ENCODE measurements around the gene OTUD5. TPM values are rescaled to one million over a fixed set of nuclear protein-coding genes. Genes with fewer than 3 reads are reported as not detected.
"Not testable (repeated sequence)": the region's sequence is repeated elsewhere in the genome, so short reads cannot be mapped to it uniquely, and the experiment has no call there.

OTUD5 gene
- total and polyA plus RNA-seq, 7 donors = 22.4 to 41.4 (median 35.3) TPM

- no peaks in the 10 kb centered on the region for H3K27me3 ChIP-seq
- no peak overlapping the region for H3K4me3 ChIP-seq
- TF ChIP-seq POLR2A (IDR thresholded peaks at IDR 0.05) (no peak), POLR2AphosphoS5 (IDR thresholded peaks at IDR 0.05) (no peak), EP300 (IDR thresholded peaks at IDR 0.05) (no peak), CTCF (IDR thresholded peaks at IDR 0.05) (no peak)
- no peaks in the 10 kb centered on the region for H3K4me1 ChIP-seq
- H3K9me3 ChIP-seq = no peaks in the 10 kb centered on the region
- H3K36me3 ChIP-seq = peaks cover 0 to 50% (median 12%) of the 10 kb centered on the region in 4 donors
- intact Hi-C loops (cut with DNase I) = no loop called here
- WGBS, 2 donors = 95 to 96% methylated on average over 10 of the region's 10 CpGs
- DNase-seq = no peak
- no peak overlapping the region for H3K27ac ChIP-seq
These were observed 23.8 kb upstream of the OTUD5 start for GRCh38 chrX:48981178-48981577.

GRCh38 chrX:48980341-48980740 is 22.9 kb upstream of the OTUD5 start:
- WGBS, 2 donors = 73 to 84% methylated on average over 6 to 8 of the region's 10 CpGs
- H3K4me3 ChIP-seq; DNase-seq; H3K27me3 ChIP-seq; H3K4me1 ChIP-seq; H3K9me3 ChIP-seq; H3K27ac ChIP-seq; intact Hi-C loops (cut with DNase I): not testable (repeated sequence)
- peaks cover 0 to 52% (median 12%) of the 10 kb centered on the region in 4 donors for H3K36me3 ChIP-seq

DNA sequence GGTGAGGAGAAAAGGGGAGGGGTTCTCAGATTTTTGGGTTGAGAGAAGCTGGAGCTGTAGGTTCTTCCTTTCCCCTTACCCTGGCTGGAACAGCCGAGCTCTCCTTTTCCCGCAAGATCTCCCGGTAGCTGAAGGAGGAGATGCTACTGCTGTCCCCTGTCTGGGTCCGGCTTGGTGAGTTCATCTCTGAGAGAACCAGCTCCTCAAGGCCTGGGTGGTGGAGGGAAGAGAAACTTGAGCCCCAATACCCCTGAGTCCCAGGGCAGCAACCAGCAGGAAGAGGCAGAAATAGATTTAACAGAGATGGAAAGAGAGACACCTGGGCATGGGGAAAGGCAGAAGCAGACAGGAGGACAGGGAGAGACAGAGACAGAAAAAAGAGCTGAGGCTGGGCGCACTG is 20.8 kb upstream of the OTUD5 start:
- no peaks in the 10 kb centered on the region for H3K4me1 ChIP-seq
- 92 to 97% methylated on average over 5 of the region's 5 CpGs for WGBS, 2 donors
- no peak for DNase-seq
- intact Hi-C loops (cut with DNase I) = no loop called here
- TF ChIP-seq CTCF (IDR thresholded peaks at IDR 0.05) (no peak), POLR2A (IDR thresholded peaks at IDR 0.05) (no peak), EP300 (IDR thresholded peaks at IDR 0.05) (no peak), POLR2AphosphoS5 (IDR thresholded peaks at IDR 0.05) (no peak)
- no peak overlapping the region for H3K4me3 ChIP-seq
- H3K27me3 ChIP-seq = no peaks in the 10 kb centered on the region
- no peak overlapping the region for H3K27ac ChIP-seq
- H3K9me3 ChIP-seq = no peaks in the 10 kb centered on the region
- H3K36me3 ChIP-seq = peaks cover 0 to 46% (median 11%) of the 10 kb centered on the region in 4 donors

- peaks cover 0 to 11% (median 2%) of the 10 kb centered on the region in 4 donors for H3K4me1 ChIP-seq
- H3K27me3 ChIP-seq = no peaks in the 10 kb centered on the region
- no peak for TF ChIP-seq CTCF (IDR thresholded peaks at IDR 0.05)
- TF ChIP-seq POLR2AphosphoS5 (IDR thresholded peaks at IDR 0.05) = no peak
- TF ChIP-seq EP300 (IDR thresholded peaks at IDR 0.05) = no peak
- DNase-seq = no peak
- no peaks in the 10 kb centered on the region for H3K9me3 ChIP-seq
- H3K36me3 ChIP-seq = peaks cover 0 to 25% (median 0%) of the 10 kb centered on the region in 4 donors
- H3K27ac ChIP-seq = no peak overlapping the region
- H3K4me3 ChIP-seq = no peak overlapping the region
- WGBS, 2 donors = 55 to 74% methylated on average over 6 of the region's 6 CpGs
- intact Hi-C loops (cut with DNase I) = no loop called here
These were observed 18.7 kb upstream of the OTUD5 start for GRCh38 chrX:48976086-48976485.

- H3K4me3 ChIP-seq = no peak overlapping the region
- H3K36me3 ChIP-seq = peaks cover 0 to 22% (median 0%) of the 10 kb centered on the region in 4 donors
- H3K9me3 ChIP-seq = no peaks in the 10 kb centered on the region
- no peak overlapping the region for H3K27ac ChIP-seq
- no peaks in the 10 kb centered on the region for H3K27me3 ChIP-seq
- TF ChIP-seq POLR2AphosphoS5 (IDR thresholded peaks at IDR 0.05) (no peak), CTCF (IDR thresholded peaks at IDR 0.05) (no peak), EP300 (IDR thresholded peaks at IDR 0.05) (no peak), POLR2A (IDR thresholded peaks at IDR 0.05) (no peak)
- 94 to 95% methylated on average over 5 of the region's 5 CpGs for WGBS, 2 donors
- intact Hi-C loops (cut with DNase I) = no loop called here
- peaks cover 0 to 11% (median 2%) of the 10 kb centered on the region in 4 donors for H3K4me1 ChIP-seq
- DNase-seq = no peak
These were observed 18.1 kb upstream of the OTUD5 start for GRCh38 chrX:48975541-48975940.
